DND-41 (cell line): ENCODE measurements around the gene NOS1.
"Not testable (repeated sequence)": the region's sequence is repeated elsewhere in the genome, so short reads cannot be mapped to it uniquely, and the experiment has no call there.

ENCODE experiments used
- ATAC-seq: fragments of 200-7000 bp; cut with Tn5 transposase; 3 replicates; pipeline ENCODE4 v1.9.1; 2021; ENCODE audit warnings: low read depth; ENCODE audit not compliant: insufficient read depth
- DNase-seq: peaks from one replicate; pipeline ENCODE4 v3.0.0-alpha.2; 2020
- H2AFZ ChIP-seq: 2 replicates; pipeline ENCODE4 v1.6.0; 2012; ENCODE audit warnings: low read depth, low read length
- H3K27ac ChIP-seq: 2 replicates; pipeline ENCODE4 v1.5.1; 2012; ENCODE audit warnings: low read length, inconsistent platforms
- H3K27me3 ChIP-seq: fragments of 200-600 bp; sonication (generic); 2 replicates; pipeline ENCODE4 v1.6.0; 2012; ENCODE audit warnings: low read length, mild to moderate bottlenecking, inconsistent platforms; ENCODE audit not compliant: insufficient read depth, poor library complexity
- H3K36me3 ChIP-seq: 2 replicates; pipeline ENCODE4 v1.5.1; 2012; ENCODE audit warnings: low read length, inconsistent platforms; ENCODE audit not compliant: insufficient read depth
- H3K4me1 ChIP-seq: 2 replicates; pipeline ENCODE4 v1.5.1; 2012; ENCODE audit warnings: mild to moderate bottlenecking, low read length; ENCODE audit not compliant: insufficient read depth
- H3K4me2 ChIP-seq: 2 replicates; pipeline ENCODE4 v1.6.0; 2012; ENCODE audit warnings: mild to moderate bottlenecking, moderate library complexity, low read length, inconsistent platforms; ENCODE audit not compliant: insufficient read depth
- H3K4me3 ChIP-seq, 2 experiments: fragments of 200-600 bp in 1 of 2; shearing (Covaris generic) in 1 of 2; 2 replicates each; pipeline ENCODE4 v1.5.1; 2012 to 2016; ENCODE audit warnings: inconsistent platforms in 2 of 2, low read length in 2 of 2, mild to moderate bottlenecking in 2 of 2, low read depth in 1 of 2, moderate library complexity in 1 of 2
- H3K79me2 ChIP-seq: 2 replicates; pipeline ENCODE4 v1.6.0; 2012; ENCODE audit warnings: low read length, inconsistent platforms; ENCODE audit not compliant: insufficient read depth
- H3K9ac ChIP-seq: 2 replicates; pipeline ENCODE4 v1.6.0; 2012; ENCODE audit warnings: low read depth, mild to moderate bottlenecking, inconsistent platforms, low read length, moderate library complexity
- H3K9me3 ChIP-seq: 2 replicates; pipeline ENCODE4 v1.5.1; 2012; ENCODE audit warnings: low read length, moderate library complexity, mild to moderate bottlenecking, inconsistent platforms; ENCODE audit not compliant: insufficient read depth, severe bottlenecking
- H4K20me1 ChIP-seq: 2 replicates; pipeline ENCODE4 v1.6.0; 2012; ENCODE audit warnings: low read length; ENCODE audit not compliant: insufficient read depth
- EZH2 ChIP-seq: IDR thresholded peaks from 3 replicates; pipeline ENCODE4 v1.6.1; 2012; ENCODE audit warnings: borderline replicate concordance, low read depth, mild to moderate bottlenecking, moderate library complexity, low read length, inconsistent platforms; ENCODE audit not compliant: severe bottlenecking
- TF ChIP-seq, protein P1 (sequence below): IDR thresholded peaks from 2 replicates; pipeline ENCODE4 v1.5.1; 2012; ENCODE audit warnings: borderline replicate concordance, low read length, moderate library complexity, mild to moderate bottlenecking; ENCODE audit not compliant: poor library complexity, severe bottlenecking; ENCODE audit errors: extremely low read depth

NOS1 gene

DNA sequence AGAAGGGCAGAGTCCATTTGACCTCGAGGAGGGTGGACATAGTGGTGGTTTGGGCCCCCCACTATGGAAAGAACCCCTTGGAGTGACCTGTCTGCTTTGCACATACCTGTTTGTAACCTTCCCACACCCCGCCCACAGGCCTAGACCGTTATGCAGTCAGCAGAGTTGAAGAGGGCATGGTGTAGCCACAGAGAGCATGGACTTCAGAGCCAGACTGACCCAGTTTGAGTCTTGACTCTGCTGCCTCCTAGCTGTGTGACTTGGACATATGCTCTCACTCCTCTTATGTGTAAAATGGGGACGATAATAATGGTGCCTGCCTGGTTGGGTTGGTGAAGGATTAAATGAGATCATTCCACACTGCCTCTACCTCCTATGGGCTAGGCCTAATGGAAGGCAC lies 40.9 kb upstream of the NOS1 start:
- no peaks in the 10 kb centered on the region for H3K36me3 ChIP-seq
- TF ChIP-seq, protein P1, sequence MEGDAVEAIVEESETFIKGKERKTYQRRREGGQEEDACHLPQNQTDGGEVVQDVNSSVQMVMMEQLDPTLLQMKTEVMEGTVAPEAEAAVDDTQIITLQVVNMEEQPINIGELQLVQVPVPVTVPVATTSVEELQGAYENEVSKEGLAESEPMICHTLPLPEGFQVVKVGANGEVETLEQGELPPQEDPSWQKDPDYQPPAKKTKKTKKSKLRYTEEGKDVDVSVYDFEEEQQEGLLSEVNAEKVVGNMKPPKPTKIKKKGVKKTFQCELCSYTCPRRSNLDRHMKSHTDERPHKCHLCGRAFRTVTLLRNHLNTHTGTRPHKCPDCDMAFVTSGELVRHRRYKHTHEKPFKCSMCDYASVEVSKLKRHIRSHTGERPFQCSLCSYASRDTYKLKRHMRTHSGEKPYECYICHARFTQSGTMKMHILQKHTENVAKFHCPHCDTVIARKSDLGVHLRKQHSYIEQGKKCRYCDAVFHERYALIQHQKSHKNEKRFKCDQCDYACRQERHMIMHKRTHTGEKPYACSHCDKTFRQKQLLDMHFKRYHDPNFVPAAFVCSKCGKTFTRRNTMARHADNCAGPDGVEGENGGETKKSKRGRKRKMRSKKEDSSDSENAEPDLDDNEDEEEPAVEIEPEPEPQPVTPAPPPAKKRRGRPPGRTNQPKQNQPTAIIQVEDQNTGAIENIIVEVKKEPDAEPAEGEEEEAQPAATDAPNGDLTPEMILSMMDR = peak; percentile 12
- TF ChIP-seq EZH2 = no peak
- H3K9me3 ChIP-seq = no peaks in the 10 kb centered on the region
- H3K4me3 ChIP-seq = no peak overlapping the region
- H4K20me1 ChIP-seq = no peaks in the 10 kb centered on the region
- H3K27ac ChIP-seq = no peak overlapping the region
- H3K9ac ChIP-seq = no peak overlapping the region
- no peak for ATAC-seq
- no peaks in the 10 kb centered on the region for H3K4me1 ChIP-seq
- H3K4me2 ChIP-seq = no peak overlapping the region
- no peaks in the 10 kb centered on the region for H3K27me3 ChIP-seq
- H3K79me2 ChIP-seq = no peaks in the 10 kb centered on the region
- H2AFZ ChIP-seq = no peak overlapping the region
- no peak for DNase-seq

DNA sequence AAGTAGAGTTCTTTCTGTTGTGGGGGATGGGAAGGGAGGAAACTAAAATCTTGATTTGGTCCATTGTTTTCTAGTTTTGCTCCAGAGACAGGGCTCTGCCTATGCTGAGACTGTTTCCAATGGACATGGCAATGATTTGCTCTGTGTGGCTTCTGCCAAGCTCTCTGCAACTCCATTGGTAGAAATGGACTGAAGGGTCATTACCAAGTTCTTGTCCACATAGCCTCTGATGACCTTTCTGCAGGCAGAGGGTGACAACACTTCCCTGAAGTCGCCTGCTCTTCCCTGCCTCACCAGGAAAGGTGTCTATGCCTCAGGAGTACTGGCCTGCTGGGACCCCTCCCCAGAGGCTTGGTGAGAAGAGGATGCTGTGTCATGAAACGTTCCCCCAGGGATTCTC lies 39.5 kb upstream of the NOS1 start:
- Histone ChIP-seq H3K9ac (no peak overlapping the region), H3K27ac (no peak overlapping the region), H3K4me3 (no peak overlapping the region), H3K79me2 (no peaks in the 10 kb centered on the region), H2AFZ (no peak overlapping the region), H3K27me3 (peaks cover 4% of the 10 kb centered on the region), H3K4me2 (no peak overlapping the region), H3K4me1 (no peaks in the 10 kb centered on the region), H4K20me1 (no peaks in the 10 kb centered on the region), H3K9me3 (no peaks in the 10 kb centered on the region), H3K36me3 (no peaks in the 10 kb centered on the region)
- ATAC-seq (no peak), DNase-seq (no peak)
- TF ChIP-seq, protein P1 = no peak
- no peak for TF ChIP-seq EZH2

DNA sequence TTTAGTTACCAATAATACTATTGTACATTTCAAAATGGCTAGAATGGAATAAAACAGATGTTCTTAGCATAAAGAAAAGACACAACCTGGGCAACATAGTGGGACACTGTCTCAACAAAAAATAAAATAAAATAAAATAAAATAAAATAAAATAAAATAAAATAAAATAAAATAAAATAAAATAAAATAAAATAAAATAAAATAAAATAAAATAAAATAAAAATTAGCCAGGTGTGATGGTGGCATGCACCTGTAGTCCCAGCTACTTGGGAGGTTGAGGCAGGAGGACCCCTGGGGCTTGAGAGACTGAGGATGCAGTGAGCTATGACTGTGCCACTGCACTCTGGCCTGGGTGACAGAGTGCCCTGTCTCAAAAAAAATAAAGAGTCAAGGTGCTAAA lies 37.1 kb upstream of the NOS1 start:
- not testable (repeated sequence) for H3K36me3 ChIP-seq, H3K4me1 ChIP-seq, H3K27me3 ChIP-seq, H3K9ac ChIP-seq, DNase-seq, H3K9me3 ChIP-seq, H3K27ac ChIP-seq, H2AFZ ChIP-seq, H3K4me2 ChIP-seq, H3K79me2 ChIP-seq, ATAC-seq, H3K4me3 ChIP-seq, H4K20me1 ChIP-seq

GRCh38 chr12:117395766-117396165 lies 34.3 kb upstream of the NOS1 start:
- no peaks in the 10 kb centered on the region for H4K20me1 ChIP-seq
- H3K9ac ChIP-seq = no peak overlapping the region
- DNase-seq = no peak
- no peak for ATAC-seq
- no peak overlapping the region for H3K4me2 ChIP-seq
- TF ChIP-seq, protein P1 = no peak
- no peak for TF ChIP-seq EZH2
- H3K79me2 ChIP-seq = no peaks in the 10 kb centered on the region
- no peaks in the 10 kb centered on the region for H3K36me3 ChIP-seq
- H3K9me3 ChIP-seq = no peaks in the 10 kb centered on the region
- no peak overlapping the region for H2AFZ ChIP-seq
- H3K27me3 ChIP-seq = peaks cover 10% of the 10 kb centered on the region
- H3K27ac ChIP-seq = no peak overlapping the region
- H3K4me1 ChIP-seq = no peaks in the 10 kb centered on the region
- no peak overlapping the region for H3K4me3 ChIP-seq
